ENCODE data around the gene NRIP2.

GRCh38 chr12:2857021-2857431 is 22.2 kb upstream of the NRIP2 start, which contains the start of gene TEX52:
- TF ChIP-seq CTCF (IDR thresholded peaks at IDR 0.05), result no peak
- no peak for TF ChIP-seq POLR2AphosphoS5 (IDR thresholded peaks at IDR 0.05)
- no peak for TF ChIP-seq POLR2A (IDR thresholded peaks at IDR 0.05)
